Measurements from ENCODE around the gene RRP12.

Gene RRP12

DNA sequence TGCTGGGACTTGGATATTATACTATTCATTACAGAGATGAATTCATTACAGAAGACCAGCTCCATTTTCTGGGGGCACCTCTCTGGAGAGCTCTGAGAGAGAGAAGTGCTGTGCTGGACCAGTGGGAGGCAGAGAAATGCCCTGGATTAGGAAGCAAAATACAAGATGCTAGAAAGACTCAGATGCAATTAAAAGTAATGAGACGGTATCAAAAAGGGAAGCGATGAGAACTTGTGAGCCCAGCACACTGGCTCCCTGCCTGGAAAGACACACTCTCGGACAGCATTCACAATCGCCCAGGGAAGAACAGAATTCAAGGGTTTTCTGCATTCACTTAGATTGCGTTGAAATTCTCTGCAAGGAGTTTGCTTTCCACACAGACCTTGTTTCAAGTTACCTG, 63.1 kb downstream of the RRP12 start:
- Histone ChIP-seq H3K4me3 (no peak overlapping the region), H3K27ac (peak overlapping the region in 4 of 21 experiments; percentile 1 to 97 (median 62))

DNA sequence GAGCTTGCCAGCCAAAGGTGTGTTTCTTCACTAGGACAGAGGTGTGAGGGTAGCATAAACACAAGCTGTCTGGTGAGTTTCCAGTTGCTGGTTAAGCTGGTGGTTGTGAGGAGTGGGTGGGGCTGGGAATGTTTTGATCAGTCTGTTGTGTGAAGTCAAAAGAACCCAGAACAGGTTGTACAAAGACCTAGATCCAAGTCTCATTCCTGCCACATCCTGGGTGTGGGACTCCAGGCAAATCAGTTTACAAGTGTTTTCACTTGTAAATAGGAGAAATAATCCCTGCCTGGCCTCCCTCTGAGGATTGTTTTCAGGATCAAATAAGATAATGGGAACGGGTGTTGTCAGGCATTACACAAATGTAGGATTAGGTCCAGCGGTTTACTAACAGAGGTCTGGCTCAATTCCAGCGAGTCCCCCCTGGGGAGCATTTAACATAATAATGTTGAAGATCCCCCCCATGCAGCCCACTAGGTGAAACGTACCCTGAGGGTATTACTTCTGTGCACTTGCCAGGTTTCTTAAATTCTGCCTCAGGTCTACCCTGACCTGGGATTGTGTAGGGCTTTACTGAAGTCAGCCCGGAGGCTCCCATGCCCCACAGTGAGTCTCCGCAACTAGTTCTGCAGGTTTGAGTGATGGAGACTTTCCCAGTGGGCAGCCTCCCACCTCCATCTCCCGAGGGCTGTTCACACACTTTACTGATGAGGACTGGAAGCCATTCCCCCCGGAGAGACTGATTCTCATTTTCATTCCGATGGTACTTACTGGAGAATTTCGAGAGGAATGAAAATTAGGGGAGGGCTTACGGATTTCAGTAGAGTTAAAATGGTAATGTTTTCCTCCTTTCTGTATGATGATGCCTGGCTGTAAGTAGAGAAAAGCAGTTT, 64.0 kb downstream of the RRP12 start:
- H3K4me3 ChIP-seq, result peak overlapping the region in 1 of 7 experiments; percentile 0
- peak overlapping the region in 14 of 21 experiments; percentile 18 to 100 (median 41) for H3K27ac ChIP-seq

DNA sequence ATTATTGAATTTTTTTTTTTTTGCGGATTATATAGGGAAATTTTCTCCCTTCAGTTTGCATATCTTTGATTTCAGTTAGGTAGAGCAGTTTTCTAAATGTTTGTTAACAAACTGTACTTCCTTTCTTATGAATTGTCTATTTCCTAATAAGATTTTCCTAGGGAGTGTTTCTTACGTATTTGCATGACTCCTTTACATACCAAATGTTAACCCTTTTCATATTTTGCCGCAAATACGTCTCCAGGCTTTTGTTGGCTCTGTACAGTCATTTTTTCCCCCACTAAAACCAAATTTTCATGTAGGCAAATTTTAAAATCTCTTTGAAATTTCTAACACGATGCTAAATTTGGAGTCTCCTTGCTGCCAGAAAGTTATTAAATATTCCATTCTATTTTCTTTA, 64.7 kb downstream of the RRP12 start:
- H3K27ac ChIP-seq, result peak overlapping the region in 9 of 21 experiments; percentile 18 to 100 (median 64)

DNA sequence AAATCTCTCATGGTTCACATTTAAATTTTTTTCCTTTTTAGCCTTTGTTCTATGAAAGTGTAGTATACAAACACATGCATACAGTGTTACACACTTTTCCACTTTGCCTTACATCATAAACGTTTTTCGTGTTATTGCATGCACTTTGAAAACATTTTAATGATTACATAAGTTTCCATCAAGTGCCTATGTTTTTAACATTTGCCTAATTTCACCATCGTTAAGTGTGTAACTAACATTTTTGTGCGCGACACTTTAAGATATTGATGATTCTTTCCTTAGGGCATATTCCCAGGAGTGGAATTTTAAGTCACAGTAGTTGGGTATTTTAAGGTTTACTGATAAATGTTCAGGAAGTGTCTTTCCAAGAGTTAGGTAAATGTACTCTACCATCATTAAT, 65.1 kb downstream of the RRP12 start:
- H3K4me3 ChIP-seq, result no peak overlapping the region
- peak overlapping the region in 11 of 21 experiments; percentile 37 to 100 (median 98) for H3K27ac ChIP-seq

More for the DNA sequence above, 64.7 kb downstream of the RRP12 start:
- no peak overlapping the region for H3K4me3 ChIP-seq

DNA sequence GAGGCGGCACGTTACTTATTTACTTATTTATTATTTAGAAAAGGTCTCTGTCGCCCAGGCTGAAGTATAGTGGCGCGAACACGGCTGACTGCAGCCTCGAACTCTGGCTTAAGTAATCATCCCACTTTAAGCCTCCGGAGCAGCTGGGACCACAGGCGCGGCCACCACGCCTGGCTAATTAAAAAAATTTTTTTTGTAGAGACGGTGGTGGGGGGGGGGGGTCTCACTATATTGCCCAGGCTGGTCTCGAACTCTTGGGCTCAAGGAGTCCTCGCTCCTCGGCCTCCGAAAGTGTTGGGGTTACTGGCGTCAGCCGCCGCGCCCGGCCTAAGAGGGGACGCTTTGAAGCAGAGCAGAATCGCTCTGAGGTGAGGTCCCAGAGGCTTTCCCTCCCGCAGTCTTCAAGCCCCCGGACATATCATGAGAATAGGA, 65.9 kb downstream of the RRP12 start:
- H3K4me3 ChIP-seq, result peak overlapping the region; percentile 61 to 93 (median 85)
- H3K27ac ChIP-seq, result peak overlapping the region; percentile 96 to 100 (median 99)

DNA sequence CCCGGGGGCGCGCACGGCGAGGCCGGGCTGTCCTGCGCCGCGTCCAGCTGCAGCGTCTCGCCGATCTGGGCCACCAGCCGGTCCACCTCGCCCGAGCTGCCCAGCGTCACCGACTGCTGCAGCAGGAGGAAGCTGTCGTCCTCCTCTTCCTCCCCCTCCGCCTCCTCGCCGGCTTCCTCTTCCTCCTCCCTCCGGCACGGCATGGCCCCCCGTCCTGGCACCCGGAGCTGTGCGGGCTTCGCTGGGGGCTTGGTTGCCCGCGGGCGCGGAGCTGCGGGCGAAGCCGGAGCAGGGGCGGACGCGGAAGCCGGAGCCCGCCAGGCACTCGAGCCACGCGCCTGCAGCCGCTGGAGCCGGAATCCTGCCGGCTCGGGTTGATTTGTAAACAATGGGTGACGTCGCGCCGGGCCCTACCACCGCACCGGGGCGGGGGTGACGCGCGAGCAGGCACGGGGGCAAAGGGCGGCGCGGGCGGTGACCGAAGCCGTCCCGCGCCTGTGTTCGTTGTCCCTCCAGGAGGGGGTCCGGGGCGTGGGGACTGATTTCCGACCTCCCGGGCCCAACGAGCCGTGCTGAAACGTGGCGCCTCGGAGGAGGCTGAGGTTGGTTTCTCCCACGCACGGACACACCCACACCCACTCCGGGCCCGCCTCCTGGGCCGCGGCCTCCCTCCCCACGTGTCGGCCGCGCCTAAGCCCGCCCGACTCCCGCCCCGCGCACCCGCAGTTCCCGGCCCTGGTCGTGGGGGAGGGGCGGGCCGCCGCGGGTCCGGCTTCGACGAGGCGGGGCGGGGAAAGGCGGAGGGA, 66.6 kb downstream of the RRP12 start, which contains the start of gene FRAT2:
Gene FRAT2, minus strand, starts transcription at position 360 of the 806 bp plus-strand sequence. Its CDS starts 157 bp downstream, at position 203.
- Histone ChIP-seq H3K4me3 (peak within 1 kb of the TSS; percentile 61 to 93 (median 85)), H3K27ac (peak within 1 kb of the TSS; percentile 96 to 100 (median 99))

DNA sequence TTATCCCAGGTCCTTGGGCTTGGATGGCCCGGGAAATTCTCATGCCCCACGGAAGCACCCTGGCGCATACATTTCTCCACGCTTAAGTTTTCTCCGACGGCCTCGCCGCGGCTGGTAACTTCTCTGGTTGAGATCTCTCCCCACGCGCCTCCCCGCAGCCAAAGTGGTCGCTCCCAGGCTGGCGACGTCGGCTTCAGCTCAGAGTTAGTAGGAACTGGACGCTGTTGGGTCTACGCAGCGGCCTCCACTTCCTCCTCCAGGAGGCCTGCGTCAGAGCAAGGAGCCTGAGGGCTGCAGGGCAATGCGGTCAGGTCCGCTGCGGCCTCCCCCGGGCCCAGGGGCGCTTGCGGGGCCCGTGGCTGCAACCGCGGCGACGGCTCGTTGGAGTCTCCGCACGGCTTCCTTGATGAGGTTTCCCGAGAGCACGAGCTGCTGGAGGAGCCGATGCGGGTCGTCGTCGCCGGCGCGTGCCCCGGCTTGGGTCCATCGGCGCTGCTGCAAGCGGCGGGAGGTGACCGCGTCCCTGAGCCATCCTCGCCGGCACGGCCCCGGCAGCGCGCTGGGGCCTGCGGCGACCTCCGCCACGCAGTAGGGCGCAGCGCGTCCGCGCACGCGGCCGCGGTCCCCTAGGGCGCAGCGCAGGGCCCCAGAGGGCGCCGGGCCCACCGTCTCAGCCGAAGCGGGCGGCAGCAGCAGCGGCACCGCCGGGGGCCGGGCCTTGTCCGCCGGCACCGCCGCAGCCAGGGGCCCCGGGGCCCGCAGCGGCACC, 67.4 kb downstream of the RRP12 start:
- Histone ChIP-seq H3K4me3 (peak overlapping the region; percentile 61 to 93 (median 85)), H3K27ac (peak overlapping the region; percentile 87 to 100 (median 99))

DNA sequence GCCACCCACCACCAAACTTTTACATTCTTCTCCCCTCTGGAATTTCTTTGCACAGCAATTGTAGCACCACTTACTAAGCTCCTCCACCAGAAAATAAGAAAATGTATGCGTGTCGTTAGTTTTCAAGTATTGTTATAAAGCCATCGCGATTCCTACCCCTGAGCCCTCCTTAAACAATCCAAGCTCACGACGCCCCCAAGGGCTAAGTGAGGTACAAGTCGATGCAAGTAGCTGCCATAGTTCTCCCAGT, 67.9 kb downstream of the RRP12 start:
- peak overlapping the region; percentile 61 to 93 (median 85) for H3K4me3 ChIP-seq
- H3K27ac ChIP-seq, result peak overlapping the region; percentile 10 to 100 (median 98)

DNA sequence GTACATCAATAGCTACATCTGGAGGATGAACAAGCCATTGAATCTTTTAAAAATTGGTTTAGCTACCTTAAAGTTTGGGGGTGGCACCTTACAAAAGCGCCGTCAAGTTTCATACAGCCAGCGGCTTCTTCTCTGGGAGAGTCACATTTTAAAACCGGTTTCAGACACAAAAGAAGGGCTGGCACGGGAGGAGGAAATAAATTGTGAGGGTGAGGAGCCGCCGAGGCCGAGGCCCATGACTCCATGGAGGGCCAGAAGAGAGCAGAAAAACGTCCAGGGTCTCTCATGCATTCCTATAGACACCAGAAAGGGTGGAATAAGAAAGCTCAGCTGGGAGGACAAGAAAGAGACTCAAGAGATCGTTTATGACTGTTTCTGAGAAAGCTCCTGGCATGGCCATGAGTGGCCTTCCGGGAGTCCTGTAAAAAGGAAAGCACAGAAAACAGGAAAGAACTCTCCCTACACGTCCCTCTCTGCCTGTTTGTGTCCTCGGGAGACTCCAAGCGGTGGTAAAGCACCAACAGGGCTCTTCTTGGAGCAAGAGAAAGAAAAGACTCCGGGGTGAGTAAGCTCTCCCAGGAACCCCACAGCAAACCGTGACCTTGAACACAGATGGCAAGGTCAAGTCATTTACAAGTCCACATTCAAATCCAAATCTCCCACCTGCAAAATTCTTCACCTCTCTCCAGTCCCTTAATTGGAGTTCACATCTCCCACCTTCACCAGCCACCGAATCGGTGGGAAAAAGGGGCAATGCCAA, 68.4 kb downstream of the RRP12 start:
- Histone ChIP-seq H3K27ac (peak overlapping the region; percentile 19 to 100 (median 98)), H3K4me3 (peak overlapping the region; percentile 61 to 93 (median 85))

DNA sequence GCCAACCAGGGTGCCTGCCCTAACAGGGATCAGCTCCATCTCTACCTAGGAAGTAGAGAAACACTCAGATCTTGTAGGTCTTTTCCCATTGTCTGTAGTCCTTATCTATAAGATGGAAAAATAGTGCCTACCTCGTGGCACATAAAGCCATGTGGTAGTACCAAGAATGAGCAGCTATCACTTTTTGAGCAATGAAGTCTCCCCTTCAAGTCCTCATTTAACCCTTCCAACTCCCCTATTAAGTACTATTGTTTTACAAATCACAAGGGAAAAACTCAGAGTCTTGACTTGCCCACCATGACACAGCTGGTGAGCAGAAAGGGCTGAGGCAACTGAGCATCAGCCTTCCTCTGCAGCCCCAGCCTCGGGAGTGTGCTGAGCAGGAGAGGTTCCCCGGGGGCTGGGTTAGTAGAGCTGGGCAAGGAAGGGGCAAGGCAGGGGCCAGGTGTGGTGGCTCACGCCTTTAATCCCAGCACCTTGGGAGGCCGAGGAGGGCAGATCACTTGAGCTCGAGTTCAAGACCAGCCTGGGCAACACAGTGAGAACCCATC, 69.9 kb downstream of the RRP12 start:
- peak overlapping the region in 5 of 21 experiments; percentile 22 to 99 (median 97) for H3K27ac ChIP-seq

DNA sequence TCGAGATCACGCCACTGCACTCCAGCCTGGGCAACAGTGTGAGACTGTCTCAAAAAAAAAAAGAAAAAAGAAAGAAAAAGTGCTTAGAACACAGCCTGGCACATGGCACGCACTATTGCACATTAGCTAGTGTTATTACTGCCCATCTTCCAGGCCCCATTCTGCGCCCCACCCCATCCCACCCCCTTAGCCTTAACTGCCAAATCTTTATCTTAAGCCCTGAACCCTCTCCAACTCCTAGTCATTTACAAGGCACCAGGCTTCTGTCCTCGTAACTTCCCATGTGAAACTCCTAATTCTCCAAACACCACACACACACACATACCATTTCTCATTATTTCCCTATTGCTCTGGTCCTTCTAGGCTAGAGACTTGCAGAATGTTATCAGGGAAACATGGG, 71.4 kb downstream of the RRP12 start:
- H3K27ac ChIP-seq, result no peak overlapping the region

More for the DNA sequence above, 69.9 kb downstream of the RRP12 start:
- H3K4me3 ChIP-seq, result peak overlapping the region in 3 of 7 experiments; percentile 2 to 85 (median 64)

DNA sequence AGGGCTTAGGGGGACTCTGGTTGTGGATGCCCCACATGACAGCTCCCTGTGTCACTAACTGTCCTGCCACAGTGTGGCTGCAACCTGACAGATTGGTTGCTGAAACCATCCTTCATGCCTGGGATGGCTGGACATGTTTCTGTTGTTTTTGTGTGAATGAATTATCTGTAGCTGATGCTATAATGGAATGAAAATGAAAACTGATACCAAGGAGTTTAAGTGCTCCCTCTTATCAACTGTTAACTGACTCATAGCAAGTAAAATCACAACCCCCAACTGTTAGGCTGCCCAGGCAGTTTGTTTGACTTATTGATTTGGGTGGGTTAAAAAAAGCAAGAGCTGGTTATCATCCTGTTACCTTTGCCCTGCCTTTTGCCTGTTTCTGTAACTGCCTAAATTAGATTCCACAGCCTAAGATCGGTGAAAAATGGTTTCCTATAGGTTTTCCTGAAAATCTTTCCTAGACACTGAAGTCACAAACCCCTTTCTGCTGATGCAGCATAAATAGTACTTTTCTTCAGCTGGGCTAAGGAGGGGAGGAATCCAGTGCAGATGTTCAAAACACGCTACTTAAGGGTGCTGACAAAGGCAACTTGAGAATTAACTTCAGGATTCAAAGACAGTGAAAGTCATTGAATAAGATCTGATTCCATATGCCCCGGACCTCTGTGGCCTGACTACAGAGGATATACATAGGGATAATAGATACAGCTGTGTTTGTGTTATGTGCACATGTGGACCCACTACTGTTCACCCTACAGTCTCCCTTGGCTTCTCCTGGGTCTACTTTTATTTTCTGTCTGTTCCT, 72.3 kb downstream of the RRP12 start:
- Histone ChIP-seq H3K4me3 (no peak overlapping the region), H3K27ac (no peak overlapping the region)

More for the DNA sequence above, 71.4 kb downstream of the RRP12 start:
- H3K4me3 ChIP-seq, result no peak overlapping the region

DNA sequence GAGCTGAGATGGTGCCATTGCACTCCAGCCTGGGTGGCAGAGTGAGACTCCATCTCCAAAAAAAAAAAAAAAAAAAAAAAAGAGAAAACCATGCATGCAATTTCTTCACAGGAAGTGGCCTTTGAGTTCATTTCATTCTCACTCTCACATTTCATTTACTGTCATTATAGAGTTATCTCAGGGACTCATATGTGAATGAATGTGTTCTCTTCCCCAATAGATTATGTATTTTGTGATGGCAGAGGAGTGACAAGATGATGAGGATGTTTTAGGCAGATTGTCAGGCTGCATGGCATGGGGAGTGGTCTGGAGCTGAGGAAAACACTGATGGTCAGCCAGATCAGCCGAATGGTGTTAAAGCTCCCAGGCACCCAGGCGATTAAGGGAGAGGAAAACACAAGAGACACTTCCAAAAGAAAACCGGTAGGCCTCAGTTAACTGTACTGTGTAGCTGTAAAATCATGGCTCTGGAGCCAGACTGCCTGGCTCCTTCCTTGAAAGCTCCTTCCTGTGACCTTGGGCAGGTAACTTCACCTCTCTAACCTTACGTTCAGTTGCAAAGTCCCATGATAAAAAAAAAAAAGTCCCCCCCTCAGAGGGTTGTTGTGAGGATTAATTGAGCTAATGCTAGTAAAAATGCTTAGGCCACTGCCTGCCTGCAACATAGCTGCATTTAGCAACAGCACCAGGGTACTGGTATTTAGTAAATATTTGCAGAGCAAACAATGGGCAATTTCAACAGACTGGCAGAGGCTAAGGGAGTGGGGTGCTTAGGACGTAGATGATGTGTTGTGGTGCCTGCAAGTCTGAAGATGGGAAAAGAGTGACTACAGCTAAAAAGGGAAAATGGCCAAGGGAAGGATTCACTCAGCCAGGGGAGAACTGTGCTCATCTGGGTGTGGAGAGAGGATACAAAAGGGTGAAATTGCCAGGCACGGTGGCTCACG, 73.5 kb downstream of the RRP12 start:
- Histone ChIP-seq H3K4me3 (no peak overlapping the region), H3K27ac (no peak overlapping the region)

DNA sequence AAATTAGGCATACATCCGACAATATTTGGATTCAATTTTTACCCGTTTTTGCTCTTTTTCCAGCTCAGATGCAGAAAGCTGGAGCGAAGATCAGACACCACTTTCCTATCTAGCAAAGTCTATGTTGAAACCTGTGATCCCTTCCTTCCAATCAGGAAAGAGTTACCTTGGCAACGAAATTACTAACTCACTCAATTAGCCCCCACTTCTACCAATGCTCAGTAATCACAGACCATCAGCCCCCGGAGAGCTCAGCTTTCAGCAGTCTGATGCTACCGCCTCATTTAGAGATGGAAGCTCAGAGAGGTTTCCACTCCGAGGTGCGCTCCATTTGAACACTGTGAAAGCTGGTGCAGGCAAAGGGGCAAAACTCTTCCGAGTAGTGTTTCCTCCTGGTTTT, 75.4 kb downstream of the RRP12 start:
- Histone ChIP-seq H3K4me3 (no peak overlapping the region), H3K27ac (no peak overlapping the region)

DNA sequence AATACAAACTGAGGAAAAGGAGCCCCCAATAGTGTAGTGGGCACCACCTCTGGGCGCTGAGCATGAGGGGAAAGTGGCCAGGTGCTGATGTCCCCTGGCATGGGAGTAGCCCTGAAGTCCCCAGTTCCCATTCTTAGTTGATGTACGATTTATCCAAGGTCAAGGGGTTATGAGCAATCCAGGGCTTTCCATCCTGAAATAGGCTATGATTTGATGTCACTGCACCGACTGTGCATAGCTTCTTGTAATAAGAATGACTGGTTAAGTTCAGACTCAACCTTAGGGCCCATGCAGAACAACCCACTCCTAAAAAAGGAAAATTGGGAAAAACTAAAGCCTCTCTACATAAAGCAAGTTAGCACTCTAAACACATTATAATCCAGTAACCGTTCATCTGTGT, 77.6 kb downstream of the RRP12 start:
- Histone ChIP-seq H3K27ac (no peak overlapping the region), H3K4me3 (no peak overlapping the region)

DNA sequence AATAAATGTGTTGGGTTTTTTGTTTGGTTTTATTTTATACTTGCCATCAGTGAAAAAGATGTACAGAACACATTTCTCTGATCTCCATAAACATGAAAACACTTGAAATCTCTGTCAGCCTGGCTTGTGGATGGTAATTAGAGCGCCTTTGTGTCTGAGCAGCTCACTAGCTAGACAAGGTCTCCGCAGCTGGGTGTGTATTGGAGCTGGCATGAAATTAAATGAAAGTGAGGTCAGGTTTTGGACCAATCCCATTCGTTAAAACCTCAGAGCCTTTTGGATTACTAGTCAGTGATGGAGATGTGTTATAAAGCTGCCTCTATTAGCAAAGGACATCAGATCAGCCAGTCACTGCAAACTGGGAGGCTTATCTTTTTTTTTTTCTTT, 79.3 kb downstream of the RRP12 start:
- H3K4me3 ChIP-seq, result peak overlapping the region in 2 of 7 experiments; percentile 87 to 89
- peak overlapping the region in 1 of 21 experiments; percentile 16 for H3K27ac ChIP-seq
